Body of pancreas (tissue), 4 donors: Measurements from ENCODE around the gene VWF. TPM values are rescaled to one million over a fixed set of nuclear protein-coding genes. Genes with fewer than 3 reads are reported as not detected.
"Not testable (repeated sequence)": the region's sequence is repeated elsewhere in the genome, so short reads cannot be mapped to it uniquely, and the experiment has no call there.

Source experiments
- ATAC-seq: fragments of 150-250 bp; one replicate; pipeline ENCODE4 v1.9.1; 2016
- DNase-seq, 4 donors: peaks; one replicate each; pipeline ENCODE4 v3.0.0-alpha.2; 2019
- H3K27ac ChIP-seq, 4 donors: fragments of 200-600 bp; sonication (generic); 1 replicate in 3 of 4; 2 replicates in 1 of 4; pipeline versions ENCODE4 v1.5.1 to v1.6.1; 2016 to 2019; ENCODE audit warnings: mild to moderate bottlenecking in 1 of 4, mixed read lengths in 1 of 4, moderate library complexity in 1 of 4
- H3K27me3 ChIP-seq, 2 donors: fragments of 200-600 bp; sonication (generic); one replicate each; pipeline ENCODE4 v1.6.0; 2016; ENCODE audit warnings: mild to moderate bottlenecking in 1 of 2
- H3K36me3 ChIP-seq, 2 donors: fragments of 200-600 bp; sonication (generic); replicated peaks in 1 of 2; 2 replicates each; pipeline ENCODE4 v1.5.1; 2016; ENCODE audit warnings: low read depth in 2 of 2; ENCODE audit not compliant: insufficient read depth in 1 of 2
- H3K4me1 ChIP-seq: fragments of 200-600 bp; sonication (generic); one replicate; pipeline ENCODE4 v1.6.0; 2016
- H3K4me3 ChIP-seq, 2 donors: fragments of 200-600 bp; sonication (generic); 1 replicate in 1 of 2; 2 replicates in 1 of 2; pipeline ENCODE4 v1.5.1; 2016 to 2019
- H3K9me3 ChIP-seq, 3 donors: fragments of 200-600 bp; sonication (generic); 1 replicate in 2 of 3; 2 replicates in 1 of 3; pipeline ENCODE4 v1.5.1; 2016
- POLR2A ChIP-seq, 3 donors: fragments of 450-650 bp; IDR thresholded peaks; one replicate each; pipeline ENCODE4 v1.6.1; 2016; ENCODE audit warnings: antibody characterized with exemption in 3 of 3, mild to moderate bottlenecking in 2 of 3
- WGBS, 2 donors: methylation state at CpG; one replicate each; pipeline ENCODE4 v1.1.5; 2017; 5-methylcytosine and 5-hydroxymethylcytosine counted together
- intact Hi-C: fragments of 100-400 bp; cut with DNase I; formaldehyde crosslinking; loops from one replicate; pipeline ENCODE4 v1.15.1; 2023
- total RNA-seq, 2 donors: library from RNA; depleted of rRNA; stranded (reverse); fragments of >200 nt; gene quantifications; one replicate each; pipeline ENCODE4 v1.1.0, GENCODE V29; 2016
- TF ChIP-seq, protein P1 (sequence below), 7 experiments: fragments of 450-650 bp in 4 of 7; fragments of 200-600 bp in 3 of 7; sonication (generic) in 3 of 7; IDR thresholded peaks; one replicate each; pipeline ENCODE4 v1.5.1; 2016 to 2019; ENCODE audit warnings: antibody characterized with exemption in 7 of 7

The VWF gene
- total RNA-seq, 2 donors from 2014 or later = 76.1 to 78.1 TPM

DNA sequence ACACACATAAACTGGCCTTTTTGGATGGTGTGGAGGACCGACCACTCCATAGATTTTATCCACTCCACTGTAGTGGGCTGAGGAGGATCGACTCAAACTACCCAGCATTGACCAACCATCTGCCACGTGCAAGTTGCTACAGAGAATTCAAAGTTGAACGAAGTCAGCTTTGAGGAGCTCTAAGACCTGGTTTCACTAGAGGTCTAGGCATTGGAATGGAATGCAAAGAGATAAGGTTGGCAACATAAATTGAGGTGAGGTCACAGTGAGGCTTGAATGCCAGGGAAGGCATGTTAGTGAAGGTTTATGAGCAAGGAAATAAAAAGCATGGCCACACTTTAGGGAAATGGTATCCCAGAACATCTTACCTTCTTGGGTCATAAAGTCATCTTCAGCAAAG is 14.5 kb downstream of the VWF start:
- WGBS, 2 donors = 89 to 92% methylated on average over 4 of the region's 4 CpGs
- H3K4me1 ChIP-seq = no peaks in the 10 kb centered on the region
- no peak overlapping the region for H3K4me3 ChIP-seq
- no peak for TF ChIP-seq POLR2A (IDR thresholded peaks at IDR 0.05)
- TF ChIP-seq, protein P1, sequence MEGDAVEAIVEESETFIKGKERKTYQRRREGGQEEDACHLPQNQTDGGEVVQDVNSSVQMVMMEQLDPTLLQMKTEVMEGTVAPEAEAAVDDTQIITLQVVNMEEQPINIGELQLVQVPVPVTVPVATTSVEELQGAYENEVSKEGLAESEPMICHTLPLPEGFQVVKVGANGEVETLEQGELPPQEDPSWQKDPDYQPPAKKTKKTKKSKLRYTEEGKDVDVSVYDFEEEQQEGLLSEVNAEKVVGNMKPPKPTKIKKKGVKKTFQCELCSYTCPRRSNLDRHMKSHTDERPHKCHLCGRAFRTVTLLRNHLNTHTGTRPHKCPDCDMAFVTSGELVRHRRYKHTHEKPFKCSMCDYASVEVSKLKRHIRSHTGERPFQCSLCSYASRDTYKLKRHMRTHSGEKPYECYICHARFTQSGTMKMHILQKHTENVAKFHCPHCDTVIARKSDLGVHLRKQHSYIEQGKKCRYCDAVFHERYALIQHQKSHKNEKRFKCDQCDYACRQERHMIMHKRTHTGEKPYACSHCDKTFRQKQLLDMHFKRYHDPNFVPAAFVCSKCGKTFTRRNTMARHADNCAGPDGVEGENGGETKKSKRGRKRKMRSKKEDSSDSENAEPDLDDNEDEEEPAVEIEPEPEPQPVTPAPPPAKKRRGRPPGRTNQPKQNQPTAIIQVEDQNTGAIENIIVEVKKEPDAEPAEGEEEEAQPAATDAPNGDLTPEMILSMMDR (IDR thresholded peaks at IDR 0.05) = no peak
- H3K27ac ChIP-seq = no peak overlapping the region
- DNase-seq = no peak
- no peaks in the 10 kb centered on the region for H3K9me3 ChIP-seq
- no peaks in the 10 kb centered on the region for H3K36me3 ChIP-seq
- H3K27me3 ChIP-seq = no peaks in the 10 kb centered on the region
- intact Hi-C loops = no loop called here
- ATAC-seq = no peak

- Histone ChIP-seq H3K9me3 (no peaks in the 10 kb centered on the region), H3K27me3 (no peaks in the 10 kb centered on the region), H3K27ac (no peak overlapping the region), H3K4me3 (no peak overlapping the region), H3K4me1 (no peaks in the 10 kb centered on the region), H3K36me3 (no peaks in the 10 kb centered on the region)
- ATAC-seq (no peak), DNase-seq (no peak)
- TF ChIP-seq, protein P1 (IDR thresholded peaks at IDR 0.05) = no peak
- TF ChIP-seq POLR2A (IDR thresholded peaks at IDR 0.05) = no peak
- intact Hi-C loops = no loop called here
- WGBS, 2 donors = 86 to 96% methylated on average over 3 of the region's 3 CpGs
Measured at GRCh38 chr12:6106218-6106617, 18.3 kb downstream of the VWF start.

DNA sequence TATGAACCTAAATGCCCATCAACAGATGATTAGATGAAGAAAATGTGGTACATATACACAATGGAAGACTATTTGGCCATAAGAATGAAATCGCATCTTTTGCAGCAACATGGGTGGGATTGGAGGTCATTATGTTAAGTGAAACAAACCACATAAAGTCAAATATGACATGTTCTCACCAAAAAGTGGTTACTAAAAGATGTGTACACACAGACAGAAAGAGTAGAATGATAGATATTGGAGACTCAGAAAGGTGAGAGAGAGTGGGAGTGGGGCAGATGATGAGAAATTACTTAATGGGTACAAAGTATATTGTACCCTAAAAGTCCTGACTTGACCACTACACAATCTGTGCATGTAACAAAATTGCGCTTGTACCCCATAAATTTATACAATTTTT is 19.6 kb downstream of the VWF start:
- intact Hi-C loops = no loop called here
- no peak for ATAC-seq
- TF ChIP-seq, protein P1 (IDR thresholded peaks at IDR 0.05) = no peak
- no peak for TF ChIP-seq POLR2A (IDR thresholded peaks at IDR 0.05)
- Histone ChIP-seq H3K4me1 (no peaks in the 10 kb centered on the region), H3K9me3 (no peaks in the 10 kb centered on the region), H3K36me3 (no peaks in the 10 kb centered on the region), H3K4me3 (no peak overlapping the region), H3K27ac (no peak overlapping the region), H3K27me3 (no peaks in the 10 kb centered on the region)
- WGBS, 2 donors = 84 to 94% methylated on average over 2 of the region's 2 CpGs
- no peak for DNase-seq

- ATAC-seq (no peak), DNase-seq (no peak)
- intact Hi-C loops = no loop called here
- TF ChIP-seq, protein P1 (IDR thresholded peaks at IDR 0.05) = no peak
- 72 to 76% methylated on average over 1 to 3 of the region's 3 CpGs for WGBS, 2 donors
- no peaks in the 10 kb centered on the region for H3K4me1 ChIP-seq
- no peak overlapping the region for H3K4me3 ChIP-seq
- no peaks in the 10 kb centered on the region for H3K27me3 ChIP-seq
- H3K36me3 ChIP-seq = no peaks in the 10 kb centered on the region
- H3K27ac ChIP-seq = no peak overlapping the region
- H3K9me3 ChIP-seq = no peaks in the 10 kb centered on the region
Measured at GRCh38 chr12:6104027-6104426, 20.4 kb downstream of the VWF start.

- H3K4me3 ChIP-seq, H3K27me3 ChIP-seq, H3K4me1 ChIP-seq, H3K9me3 ChIP-seq, DNase-seq, ATAC-seq, intact Hi-C loops, H3K36me3 ChIP-seq, H3K27ac ChIP-seq: not testable (repeated sequence)
- WGBS, 2 donors = 94 to 98% methylated on average over 5 of the region's 5 CpGs
Measured at GRCh38 chr12:6102021-6102420, 22.4 kb downstream of the VWF start.
